BE2C (cell line): Measurements from ENCODE around the gene PCDHA6.
"Not testable (repeated sequence)": the region's sequence is repeated elsewhere in the genome, so short reads cannot be mapped to it uniquely, and the experiment has no call there.

Experiments used
- DNase-seq: peaks from one replicate; pipeline ENCODE4 v3.0.0-alpha.2; 2020
- H3K27me3 ChIP-seq: fragments of 250-450 bp; sonication (Bioruptor Pico); 2 replicates; pipeline ENCODE4 v1.5.1; 2020; ENCODE audit warnings: mild to moderate bottlenecking
- H3K36me3 ChIP-seq: fragments of 250-450 bp; sonication (Bioruptor Pico); 2 replicates; pipeline ENCODE4 v1.5.1; 2020; ENCODE audit warnings: mild to moderate bottlenecking
- H3K4me1 ChIP-seq: fragments of 250-450 bp; sonication (Bioruptor Pico); 2 replicates; pipeline ENCODE4 v1.5.1; 2020
- H3K4me3 ChIP-seq: 2 replicates; pipeline ENCODE4 v1.5.1; 2011; ENCODE audit warnings: low read depth, low read length
- H3K9me3 ChIP-seq: fragments of 250-450 bp; sonication (Bioruptor Pico); 2 replicates; pipeline ENCODE4 v1.5.1; 2020
- CTCF ChIP-seq: IDR thresholded peaks from 2 replicates; pipeline ENCODE4 v1.5.1; 2012; ENCODE audit warnings: mild to moderate bottlenecking, low read depth, low read length

The PCDHA6 gene

GRCh38 chr5:140870221-140871201 is 42.8 kb downstream of the PCDHA6 start:
- Histone ChIP-seq H3K36me3 (peaks cover 3% of the 10 kb centered on the region), H3K9me3 (no peaks in the 10 kb centered on the region), H3K4me3 (no peak overlapping the region), H3K27me3 (no peaks in the 10 kb centered on the region), H3K4me1 (no peaks in the 10 kb centered on the region)
- TF ChIP-seq CTCF = no peak
- no peak for DNase-seq

GRCh38 chr5:140875085-140876065 is 47.6 kb downstream of the PCDHA6 start, which contains the start of gene PCDHA12:
PCDHA12 (plus strand) TSS chr5:140875308; CDS start chr5:140875473, 165 bp downstream.
- DNase-seq = no peak
- Histone ChIP-seq H3K36me3 (peaks cover 7% of the 10 kb centered on the region), H3K9me3 (no peaks in the 10 kb centered on the region), H3K4me3 (no peak within 1 kb of the TSS), H3K27me3 (no peaks in the 10 kb centered on the region), H3K4me1 (no peaks in the 10 kb centered on the region)
- 0 out of 2 replicates have a peak, but pooled peaks have one; percentile 25 for TF ChIP-seq CTCF

DNA sequence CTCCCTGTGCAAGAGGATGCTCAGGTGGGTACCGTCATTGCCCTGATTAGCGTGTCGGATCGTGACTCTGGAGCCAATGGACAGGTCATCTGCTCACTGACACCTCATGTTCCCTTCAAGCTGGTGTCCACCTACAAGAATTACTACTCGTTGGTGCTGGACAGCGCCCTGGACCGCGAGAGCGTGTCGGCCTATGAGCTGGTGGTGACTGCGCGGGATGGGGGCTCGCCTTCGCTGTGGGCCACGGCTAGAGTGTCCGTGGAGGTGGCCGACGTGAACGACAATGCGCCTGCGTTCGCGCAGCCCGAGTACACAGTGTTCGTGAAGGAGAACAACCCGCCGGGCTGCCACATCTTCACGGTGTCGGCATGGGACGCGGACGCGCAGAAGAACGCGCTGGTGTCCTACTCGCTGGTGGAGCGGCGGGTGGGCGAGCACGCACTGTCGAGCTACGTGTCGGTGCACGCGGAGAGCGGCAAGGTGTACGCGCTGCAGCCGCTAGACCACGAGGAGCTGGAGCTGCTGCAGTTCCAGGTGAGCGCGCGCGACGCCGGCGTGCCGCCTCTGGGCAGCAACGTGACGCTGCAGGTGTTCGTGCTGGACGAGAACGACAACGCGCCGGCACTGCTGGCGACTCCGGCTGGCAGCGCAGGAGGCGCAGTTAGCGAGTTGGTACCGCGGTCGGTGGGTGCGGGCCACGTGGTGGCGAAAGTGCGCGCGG is 48.9 kb downstream of the PCDHA6 start:
- not testable (repeated sequence) for H3K4me1 ChIP-seq, H3K36me3 ChIP-seq, DNase-seq, H3K9me3 ChIP-seq, H3K4me3 ChIP-seq, H3K27me3 ChIP-seq

- H3K4me1 ChIP-seq = no peaks in the 10 kb centered on the region
- DNase-seq = no peak
- no peaks in the 10 kb centered on the region for H3K9me3 ChIP-seq
- H3K4me3 ChIP-seq = no peak overlapping the region
- TF ChIP-seq CTCF = no peak
- H3K36me3 ChIP-seq = peaks cover 7% of the 10 kb centered on the region; the same call in 1 of the 2 replicates
- H3K27me3 ChIP-seq = no peaks in the 10 kb centered on the region
These were observed 49.5 kb downstream of the PCDHA6 start for GRCh38 chr5:140877262-140877581.
